Measurements from ENCODE around the gene S1PR4. TPM values are rescaled to one million over a fixed set of nuclear protein-coding genes. Genes with fewer than 3 reads are reported as not detected.

The S1PR4 gene
- total and polyA plus RNA-seq, 2 experiments from 2014 or later = not detected

GRCh38 chr19:3133793-3134116 is 44.8 kb upstream of the S1PR4 start:
- H3K79me2 ChIP-seq (ENCODE audit: insufficient read depth) = no peaks in the 10 kb centered on the region
- peak overlapping the region; percentile 61 for H2AFZ ChIP-seq
- H3K9me3 ChIP-seq (ENCODE audit: low read depth) = no peaks in the 10 kb centered on the region
- no peak for DNase-seq
- no peak for TF ChIP-seq EZH2phosphoT487 (IDR thresholded peaks at IDR 0.05; ENCODE audit: insufficient read depth, low read depth)
- no peak for TF ChIP-seq EZH2 (IDR thresholded peaks at IDR 0.05; ENCODE audit: insufficient read depth, poor library complexity, severe bottlenecking)
- H3K9me2 ChIP-seq (ENCODE audit: insufficient read depth) = no peaks in the 10 kb centered on the region
- H3K9ac ChIP-seq = peak overlapping the region; percentile 39; the same call in 1 of the 2 replicates
- no peaks in the 10 kb centered on the region for H3K27me3 ChIP-seq (replicated peaks; ENCODE audit: insufficient read depth)
- 57 to 59% methylated on average over 4 of the region's 4 CpGs for WGBS, 2 experiments (ENCODE audit: low coverage in 1 of 2, low lambda C conversion rate in 2 of 2, missing lambda C conversion rate in 2 of 2)
- in situ Hi-C loops (cut with MboI) = no loop called here
- H3K4me3 ChIP-seq = no peak overlapping the region
- no peak overlapping the region for H3K27ac ChIP-seq
- H3K4me2 ChIP-seq (ENCODE audit: unreplicated experiment) = peak overlapping the region; percentile 46
- no peaks in the 10 kb centered on the region for H3F3A ChIP-seq (ENCODE audit: insufficient read depth)
- H4K20me1 ChIP-seq (ENCODE audit: insufficient read depth) = no peaks in the 10 kb centered on the region
- peaks cover 12% of the 10 kb centered on the region for H3K4me1 ChIP-seq (ENCODE audit: insufficient read depth)
- H3K36me3 ChIP-seq (ENCODE audit: low read depth) = no peaks in the 10 kb centered on the region

- TF ChIP-seq EZH2phosphoT487 (IDR thresholded peaks at IDR 0.05; ENCODE audit: insufficient read depth, low read depth) = no peak
- TF ChIP-seq EZH2 (IDR thresholded peaks at IDR 0.05; ENCODE audit: insufficient read depth, poor library complexity, severe bottlenecking) = no peak
- Histone ChIP-seq H3K4me3 (no peak within 1 kb of the TSS), H2AFZ (no peak within 1 kb of the TSS), H3K4me2 (ENCODE audit: unreplicated experiment) (no peak within 1 kb of the TSS), H3K4me1 (ENCODE audit: insufficient read depth) (peaks cover 12% of the 10 kb centered on the region), H3F3A (ENCODE audit: insufficient read depth) (peaks cover 6% of the 10 kb centered on the region), H3K9me2 (ENCODE audit: insufficient read depth) (no peaks in the 10 kb centered on the region), H3K9ac (no peak within 1 kb of the TSS), H3K27me3 (replicated peaks; ENCODE audit: insufficient read depth) (no peaks in the 10 kb centered on the region), H3K9me3 (ENCODE audit: low read depth) (no peaks in the 10 kb centered on the region), H3K36me3 (ENCODE audit: low read depth) (no peaks in the 10 kb centered on the region), H3K27ac (no peak within 1 kb of the TSS), H3K79me2 (ENCODE audit: insufficient read depth) (no peaks in the 10 kb centered on the region), H4K20me1 (ENCODE audit: insufficient read depth) (no peaks in the 10 kb centered on the region)
- WGBS, 2 experiments (ENCODE audit: low coverage in 1 of 2, low lambda C conversion rate in 2 of 2, missing lambda C conversion rate in 2 of 2) = 79 to 87% methylated on average over 19 to 40 of the region's 40 CpGs
- DNase-seq = no peak
- in situ Hi-C loops (cut with MboI) = no loop called here
Measured at GRCh38 chr19:3135961-3136683, 42.4 kb upstream of the S1PR4 start, which contains the start of gene GNA15. Gene GNA15, plus strand, starts transcription at chr19:3136033. Its CDS starts 418 bp downstream, at chr19:3136451.

- in situ Hi-C loops (cut with MboI) = no loop called here
- TF ChIP-seq EZH2phosphoT487 (IDR thresholded peaks at IDR 0.05; ENCODE audit: insufficient read depth, low read depth) (no peak), EZH2 (IDR thresholded peaks at IDR 0.05; ENCODE audit: insufficient read depth, poor library complexity, severe bottlenecking) (no peak)
- no peak for DNase-seq
- H3K9ac ChIP-seq = no peak overlapping the region
- H3K4me3 ChIP-seq = no peak overlapping the region
- H3K27me3 ChIP-seq (replicated peaks; ENCODE audit: insufficient read depth) = no peaks in the 10 kb centered on the region
- 90 to 92% methylated on average over 14 to 16 of the region's 16 CpGs for WGBS, 2 experiments (ENCODE audit: low coverage in 1 of 2, low lambda C conversion rate in 2 of 2, missing lambda C conversion rate in 2 of 2)
- H3F3A ChIP-seq (ENCODE audit: insufficient read depth) = peaks cover 11% of the 10 kb centered on the region
- H3K79me2 ChIP-seq (ENCODE audit: insufficient read depth) = no peaks in the 10 kb centered on the region
- no peak overlapping the region for H3K27ac ChIP-seq
- H3K4me1 ChIP-seq (ENCODE audit: insufficient read depth) = peaks cover 17% of the 10 kb centered on the region
- H2AFZ ChIP-seq = no peak overlapping the region
- no peaks in the 10 kb centered on the region for H3K9me3 ChIP-seq (ENCODE audit: low read depth)
- H4K20me1 ChIP-seq (ENCODE audit: insufficient read depth) = no peaks in the 10 kb centered on the region
- H3K4me2 ChIP-seq (ENCODE audit: unreplicated experiment) = no peak overlapping the region
- no peaks in the 10 kb centered on the region for H3K9me2 ChIP-seq (ENCODE audit: insufficient read depth)
- H3K36me3 ChIP-seq (ENCODE audit: low read depth) = no peaks in the 10 kb centered on the region
Measured at GRCh38 chr19:3136684-3137055, 41.9 kb upstream of the S1PR4 start.

GRCh38 chr19:3137119-3137518 is 41.5 kb upstream of the S1PR4 start:
- no peak overlapping the region for H3K27ac ChIP-seq
- no peak overlapping the region for H3K9ac ChIP-seq
- no peak for TF ChIP-seq EZH2 (IDR thresholded peaks at IDR 0.05; ENCODE audit: insufficient read depth, poor library complexity, severe bottlenecking)
- no peak for TF ChIP-seq EZH2phosphoT487 (IDR thresholded peaks at IDR 0.05; ENCODE audit: insufficient read depth, low read depth)
- H3F3A ChIP-seq (ENCODE audit: insufficient read depth) = peaks cover 12% of the 10 kb centered on the region
- H3K36me3 ChIP-seq (ENCODE audit: low read depth) = no peaks in the 10 kb centered on the region
- H3K79me2 ChIP-seq (ENCODE audit: insufficient read depth) = no peaks in the 10 kb centered on the region
- no peak overlapping the region; the same call in 1 of the 2 replicates for H2AFZ ChIP-seq
- 41 to 44% methylated on average over 7 of the region's 7 CpGs for WGBS, 2 experiments (ENCODE audit: low coverage in 1 of 2, low lambda C conversion rate in 2 of 2, missing lambda C conversion rate in 2 of 2)
- no peaks in the 10 kb centered on the region for H4K20me1 ChIP-seq (ENCODE audit: insufficient read depth)
- peaks cover 18% of the 10 kb centered on the region for H3K4me1 ChIP-seq (ENCODE audit: insufficient read depth)
- no peaks in the 10 kb centered on the region for H3K27me3 ChIP-seq (replicated peaks; ENCODE audit: insufficient read depth)
- H3K9me2 ChIP-seq (ENCODE audit: insufficient read depth) = no peaks in the 10 kb centered on the region
- DNase-seq = no peak
- no peaks in the 10 kb centered on the region for H3K9me3 ChIP-seq (ENCODE audit: low read depth)
- no peak overlapping the region for H3K4me2 ChIP-seq (ENCODE audit: unreplicated experiment)
- no peak overlapping the region for H3K4me3 ChIP-seq
- in situ Hi-C loops (cut with MboI) = no loop called here
